ENCODE measurements around the gene NPPA. TPM values are rescaled to one million over a fixed set of nuclear protein-coding genes. Genes with fewer than 3 reads are reported as not detected.

Gene NPPA
- total RNA-seq, 1 donor from 2014 or later: 1,100 TPM

- Histone ChIP-seq H3K9me3 (replicated peaks) (no peaks in the 10 kb centered on the region), H3K4me3 (no peak overlapping the region), H3K27me3 (ENCODE audit: low read depth) (peaks cover 54% of the 10 kb centered on the region), H3K4me1 (peaks cover 6% of the 10 kb centered on the region), H3K27ac (replicated peaks) (no peak overlapping the region), H3K36me3 (no peaks in the 10 kb centered on the region)
- TF ChIP-seq CTCF (IDR thresholded peaks at IDR 0.05; ENCODE audit: borderline replicate concordance): no peak
- intact Hi-C loops (cut with micrococcal nuclease): no loop called here
- DNase-seq: no peak
These were observed 15.3 kb upstream of the NPPA start for GRCh38 chr1:11862890-11863289.

GRCh38 chr1:11860587-11860986 is 13.0 kb upstream of the NPPA start:
- Histone ChIP-seq H3K27ac (replicated peaks) (no peak overlapping the region), H3K4me3 (no peak overlapping the region), H3K27me3 (ENCODE audit: low read depth) (peaks cover 77% of the 10 kb centered on the region), H3K9me3 (replicated peaks) (no peaks in the 10 kb centered on the region), H3K36me3 (no peaks in the 10 kb centered on the region), H3K4me1 (peaks cover 6% of the 10 kb centered on the region)
- intact Hi-C loops (cut with micrococcal nuclease): no loop called here
- no peak for TF ChIP-seq CTCF (IDR thresholded peaks at IDR 0.05; ENCODE audit: borderline replicate concordance)
- DNase-seq: no peak

GRCh38 chr1:11860083-11860482 is 12.5 kb upstream of the NPPA start:
- H3K9me3 ChIP-seq (replicated peaks): no peaks in the 10 kb centered on the region
- no peak overlapping the region for H3K4me3 ChIP-seq
- intact Hi-C loops (cut with micrococcal nuclease): no loop called here
- no peaks in the 10 kb centered on the region for H3K36me3 ChIP-seq
- H3K4me1 ChIP-seq: peaks cover 6% of the 10 kb centered on the region
- no peak overlapping the region for H3K27ac ChIP-seq (replicated peaks)
- no peak for DNase-seq
- H3K27me3 ChIP-seq (ENCODE audit: low read depth): peaks cover 82% of the 10 kb centered on the region
- TF ChIP-seq CTCF (IDR thresholded peaks at IDR 0.05; ENCODE audit: borderline replicate concordance): no peak

GRCh38 chr1:11858968-11859871 is 11.6 kb upstream of the NPPA start:
- Histone ChIP-seq H3K27ac (replicated peaks) (no peak overlapping the region), H3K27me3 (ENCODE audit: low read depth) (peaks cover 88% of the 10 kb centered on the region), H3K36me3 (no peaks in the 10 kb centered on the region), H3K4me1 (peaks cover 6% of the 10 kb centered on the region), H3K9me3 (replicated peaks) (no peaks in the 10 kb centered on the region), H3K4me3 (peak overlapping the region; percentile 3)
- intact Hi-C loops (cut with micrococcal nuclease): no loop called here
- peak; percentile 47 for TF ChIP-seq CTCF (IDR thresholded peaks at IDR 0.05; ENCODE audit: borderline replicate concordance)
- DNase-seq: peak; percentile 59

- intact Hi-C loops (cut with micrococcal nuclease): no loop called here
- Histone ChIP-seq H3K27ac (replicated peaks) (no peak within 1 kb of the TSS), H3K27me3 (ENCODE audit: low read depth) (peaks cover 88% of the 10 kb centered on the region)
These were observed 11.0 kb upstream of the NPPA start, which contains the start of gene NPPB for GRCh38 chr1:11858613-11858967. NPPB (minus strand) TSS chr1:11858945; CDS start chr1:11858833, 112 bp downstream.

More at GRCh38 chr1:11858613-11858967, 11.0 kb upstream of the NPPA start, which contains the start of gene NPPB:
- no peak for TF ChIP-seq CTCF (IDR thresholded peaks at IDR 0.05; ENCODE audit: borderline replicate concordance)
- Histone ChIP-seq H3K9me3 (replicated peaks) (no peaks in the 10 kb centered on the region), H3K4me1 (peaks cover 6% of the 10 kb centered on the region), H3K36me3 (no peaks in the 10 kb centered on the region), H3K4me3 (peak within 1 kb of the TSS; percentile 3)
- no peak for DNase-seq

Data from left ventricle myocardium inferior (tissue), 1 donor.